Measurements from ENCODE around the gene GTF2IRD1. TPM values are rescaled to one million over a fixed set of nuclear protein-coding genes. Genes with fewer than 3 reads are reported as not detected.
A peak's percentile ranks its signal among the peaks of the same experiment; 100 is the strongest.

GTF2IRD1 gene
- total and polyA plus RNA-seq, 2 of the 13 experiments (the other 11 are each of a cell fraction or from before 2014, with no cell fraction given): 16.5 to 26.7 TPM

DNA sequence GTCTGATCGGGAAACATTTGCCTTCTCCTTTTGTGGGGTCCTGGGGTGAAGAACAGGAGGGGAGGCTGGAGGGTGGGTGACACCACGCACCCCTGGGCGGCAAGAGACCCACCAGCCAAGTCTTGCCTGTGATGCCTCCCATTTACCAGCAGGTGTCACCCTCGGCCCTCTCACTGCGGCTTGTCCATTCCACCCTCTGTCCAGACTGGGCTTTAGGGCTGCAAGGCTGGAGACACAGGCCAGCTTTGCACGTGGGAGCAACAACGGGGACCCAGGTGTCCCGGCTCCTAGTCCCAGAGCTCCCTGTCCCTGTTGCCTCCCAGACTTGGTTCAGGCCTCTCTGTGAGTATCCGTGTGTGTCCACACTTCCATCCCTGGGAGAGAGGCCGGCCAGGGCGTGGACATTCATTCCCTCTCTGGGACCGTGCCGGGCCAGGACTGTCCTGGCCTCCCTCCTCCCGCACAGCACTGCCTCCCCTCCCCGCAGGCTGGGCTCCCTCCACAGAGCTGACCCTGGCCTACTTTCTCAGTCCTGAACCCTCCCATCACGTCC, 36.2 kb upstream of the GTF2IRD1 start (continued):
- TF ChIP-seq ZNF564 (CRISPR knock-in tag; IDR thresholded peaks at IDR 0.05): no peak
- 0 out of 2 replicates have a peak, but pooled peaks have one; percentile 73 for TF ChIP-seq ZNF296 (CRISPR knock-in tag; conservative IDR thresholded peaks at IDR 0.05)
- no peak for TF ChIP-seq ZNF790 (CRISPR knock-in tag; IDR thresholded peaks at IDR 0.05; ENCODE audit: borderline replicate concordance)
- TF ChIP-seq, protein P1, sequence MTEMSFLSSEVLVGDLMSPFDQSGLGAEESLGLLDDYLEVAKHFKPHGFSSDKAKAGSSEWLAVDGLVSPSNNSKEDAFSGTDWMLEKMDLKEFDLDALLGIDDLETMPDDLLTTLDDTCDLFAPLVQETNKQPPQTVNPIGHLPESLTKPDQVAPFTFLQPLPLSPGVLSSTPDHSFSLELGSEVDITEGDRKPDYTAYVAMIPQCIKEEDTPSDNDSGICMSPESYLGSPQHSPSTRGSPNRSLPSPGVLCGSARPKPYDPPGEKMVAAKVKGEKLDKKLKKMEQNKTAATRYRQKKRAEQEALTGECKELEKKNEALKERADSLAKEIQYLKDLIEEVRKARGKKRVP (CRISPR knock-in tag; IDR thresholded peaks at IDR 0.05): no peak
- no peak for TF ChIP-seq ZNF652 (CRISPR knock-in tag; IDR thresholded peaks at IDR 0.05; ENCODE audit: borderline replicate concordance, low read depth)
- TF ChIP-seq, protein P2, sequence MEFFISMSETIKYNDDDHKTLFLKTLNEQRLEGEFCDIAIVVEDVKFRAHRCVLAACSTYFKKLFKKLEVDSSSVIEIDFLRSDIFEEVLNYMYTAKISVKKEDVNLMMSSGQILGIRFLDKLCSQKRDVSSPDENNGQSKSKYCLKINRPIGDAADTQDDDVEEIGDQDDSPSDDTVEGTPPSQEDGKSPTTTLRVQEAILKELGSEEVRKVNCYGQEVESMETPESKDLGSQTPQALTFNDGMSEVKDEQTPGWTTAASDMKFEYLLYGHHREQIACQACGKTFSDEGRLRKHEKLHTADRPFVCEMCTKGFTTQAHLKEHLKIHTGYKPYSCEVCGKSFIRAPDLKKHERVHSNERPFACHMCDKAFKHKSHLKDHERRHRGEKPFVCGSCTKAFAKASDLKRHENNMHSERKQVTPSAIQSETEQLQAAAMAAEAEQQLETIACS (CRISPR knock-in tag; IDR thresholded peaks at IDR 0.05): no peak
- no peak; the same call in 1 of the 2 replicates for TF ChIP-seq ZFY (CRISPR knock-in tag; IDR thresholded peaks at IDR 0.05)
- no peak for TF ChIP-seq NCOR1 (IDR thresholded peaks at IDR 0.05; ENCODE audit: borderline replicate concordance, low read length)
- no peak for TF ChIP-seq ZNF207 (IDR thresholded peaks at IDR 0.05; ENCODE audit: borderline replicate concordance)
- TF ChIP-seq GABPB1 (CRISPR knock-in tag; IDR thresholded peaks at IDR 0.05): no peak
- no peak for TF ChIP-seq MAF1 (CRISPR knock-in tag; IDR thresholded peaks at IDR 0.05; ENCODE audit: borderline replicate concordance)
- TF ChIP-seq, protein P3, sequence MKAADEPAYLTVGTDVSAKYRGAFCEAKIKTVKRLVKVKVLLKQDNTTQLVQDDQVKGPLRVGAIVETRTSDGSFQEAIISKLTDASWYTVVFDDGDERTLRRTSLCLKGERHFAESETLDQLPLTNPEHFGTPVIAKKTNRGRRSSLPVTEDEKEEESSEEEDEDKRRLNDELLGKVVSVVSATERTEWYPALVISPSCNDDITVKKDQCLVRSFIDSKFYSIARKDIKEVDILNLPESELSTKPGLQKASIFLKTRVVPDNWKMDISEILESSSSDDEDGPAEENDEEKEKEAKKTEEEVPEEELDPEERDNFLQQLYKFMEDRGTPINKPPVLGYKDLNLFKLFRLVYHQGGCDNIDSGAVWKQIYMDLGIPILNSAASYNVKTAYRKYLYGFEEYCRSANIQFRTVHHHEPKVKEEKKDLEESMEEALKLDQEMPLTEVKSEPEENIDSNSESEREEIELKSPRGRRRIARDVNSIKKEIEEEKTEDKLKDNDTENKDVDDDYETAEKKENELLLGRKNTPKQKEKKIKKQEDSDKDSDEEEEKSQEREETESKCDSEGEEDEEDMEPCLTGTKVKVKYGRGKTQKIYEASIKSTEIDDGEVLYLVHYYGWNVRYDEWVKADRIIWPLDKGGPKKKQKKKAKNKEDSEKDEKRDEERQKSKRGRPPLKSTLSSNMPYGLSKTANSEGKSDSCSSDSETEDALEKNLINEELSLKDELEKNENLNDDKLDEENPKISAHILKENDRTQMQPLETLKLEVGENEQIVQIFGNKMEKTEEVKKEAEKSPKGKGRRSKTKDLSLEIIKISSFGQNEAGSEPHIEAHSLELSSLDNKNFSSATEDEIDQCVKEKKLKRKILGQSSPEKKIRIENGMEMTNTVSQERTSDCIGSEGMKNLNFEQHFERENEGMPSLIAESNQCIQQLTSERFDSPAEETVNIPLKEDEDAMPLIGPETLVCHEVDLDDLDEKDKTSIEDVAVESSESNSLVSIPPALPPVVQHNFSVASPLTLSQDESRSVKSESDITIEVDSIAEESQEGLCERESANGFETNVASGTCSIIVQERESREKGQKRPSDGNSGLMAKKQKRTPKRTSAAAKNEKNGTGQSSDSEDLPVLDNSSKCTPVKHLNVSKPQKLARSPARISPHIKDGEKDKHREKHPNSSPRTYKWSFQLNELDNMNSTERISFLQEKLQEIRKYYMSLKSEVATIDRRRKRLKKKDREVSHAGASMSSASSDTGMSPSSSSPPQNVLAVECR (CRISPR knock-in tag; IDR thresholded peaks at IDR 0.05; ENCODE audit: borderline replicate concordance): peak; percentile 27; the same call in 1 of the 2 replicates
- peak; percentile 74; the same call in 1 of the 2 replicates for TF ChIP-seq KDM3A (CRISPR knock-in tag; IDR thresholded peaks at IDR 0.05; ENCODE audit: low read depth)
- no peak for TF ChIP-seq ZKSCAN5 (CRISPR knock-in tag; IDR thresholded peaks at IDR 0.05)
- TF ChIP-seq FOXA3 (CRISPR knock-in tag; IDR thresholded peaks at IDR 0.05): 0 out of 2 replicates have a peak, but pooled peaks have one; percentile 19
- 0 out of 2 replicates have a peak, but pooled peaks have one; percentile 50 for TF ChIP-seq NRL (CRISPR knock-in tag; IDR thresholded peaks at IDR 0.05; ENCODE audit: borderline replicate concordance)
- TF ChIP-seq SRSF9 (IDR thresholded peaks at IDR 0.05; ENCODE audit: borderline replicate concordance, insufficient read depth, low read depth, low read length, poor library complexity, severe bottlenecking): no peak
- TF ChIP-seq RARG (CRISPR knock-in tag; IDR thresholded peaks at IDR 0.05; ENCODE audit: low read depth): no peak
- TF ChIP-seq GFI1 (CRISPR knock-in tag; IDR thresholded peaks at IDR 0.05; ENCODE audit: borderline replicate concordance): no peak
- TF ChIP-seq ZNF44 (CRISPR knock-in tag; IDR thresholded peaks at IDR 0.05): no peak
- no peak for TF ChIP-seq SP1 (IDR thresholded peaks at IDR 0.05)
- TF ChIP-seq SP1 (CRISPR knock-in tag; IDR thresholded peaks at IDR 0.05): no peak
- TF ChIP-seq, protein P4, sequence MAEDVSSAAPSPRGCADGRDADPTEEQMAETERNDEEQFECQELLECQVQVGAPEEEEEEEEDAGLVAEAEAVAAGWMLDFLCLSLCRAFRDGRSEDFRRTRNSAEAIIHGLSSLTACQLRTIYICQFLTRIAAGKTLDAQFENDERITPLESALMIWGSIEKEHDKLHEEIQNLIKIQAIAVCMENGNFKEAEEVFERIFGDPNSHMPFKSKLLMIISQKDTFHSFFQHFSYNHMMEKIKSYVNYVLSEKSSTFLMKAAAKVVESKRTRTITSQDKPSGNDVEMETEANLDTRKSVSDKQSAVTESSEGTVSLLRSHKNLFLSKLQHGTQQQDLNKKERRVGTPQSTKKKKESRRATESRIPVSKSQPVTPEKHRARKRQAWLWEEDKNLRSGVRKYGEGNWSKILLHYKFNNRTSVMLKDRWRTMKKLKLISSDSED (CRISPR knock-in tag; IDR thresholded peaks at IDR 0.05): no peak
- no peak for TF ChIP-seq ZNF326 (CRISPR knock-in tag; IDR thresholded peaks at IDR 0.05; ENCODE audit: borderline replicate concordance)
